Measurements from ENCODE around the gene SLC35B1. TPM values are rescaled to one million over a fixed set of nuclear protein-coding genes. Genes with fewer than 3 reads are reported as not detected.
A peak's percentile ranks its signal among the peaks of the same experiment; 100 is the strongest.

SLC35B1 gene
- 108 TPM for polyA plus RNA-seq (2012; ENCODE audit: insufficient read length, low read depth)

- TF ChIP-seq POLR2AphosphoS5 (IDR thresholded peaks at IDR 0.05; ENCODE audit: low read depth, low read length) = peak; percentile 59
- TF ChIP-seq FOXP2 (optimal IDR thresholded peaks at IDR 0.05; ENCODE audit: borderline replicate concordance, extremely low read depth, extremely low read length, insufficient read depth) = peak; percentile 61
- TF ChIP-seq SIN3A (IDR thresholded peaks at IDR 0.05; ENCODE audit: borderline replicate concordance, insufficient read depth, low read length) = no peak
- TF ChIP-seq TAF1 (IDR thresholded peaks at IDR 0.05; ENCODE audit: borderline replicate concordance, insufficient read depth, low read length) = 0 out of 2 replicates have a peak, but pooled peaks have one; percentile 27
- TF ChIP-seq REST (IDR thresholded peaks at IDR 0.05; ENCODE audit: insufficient read depth in 1 of 2, low read depth in 2 of 2, low read length in 2 of 2) = peak; percentile 61; a peak in 2 of 4 replicates
These were observed at the start of gene SLC35B1 for GRCh38 chr17:49707608-49708514. SLC35B1 (minus strand) TSS chr17:49707964; CDS start chr17:49707833, 131 bp downstream.

GRCh38 chr17:49757151-49757777 lies 49.5 kb upstream of the SLC35B1 start:
- TF ChIP-seq FOXP2 (optimal IDR thresholded peaks at IDR 0.05; ENCODE audit: borderline replicate concordance, extremely low read depth, extremely low read length, insufficient read depth) = no peak
- no peak for TF ChIP-seq SIN3A (IDR thresholded peaks at IDR 0.05; ENCODE audit: borderline replicate concordance, insufficient read depth, low read length)
- TF ChIP-seq POLR2AphosphoS5 (IDR thresholded peaks at IDR 0.05; ENCODE audit: low read depth, low read length) = no peak
- no peak for TF ChIP-seq TAF1 (IDR thresholded peaks at IDR 0.05; ENCODE audit: borderline replicate concordance, insufficient read depth, low read length)
- no peak for TF ChIP-seq REST (IDR thresholded peaks at IDR 0.05; ENCODE audit: insufficient read depth in 1 of 2, low read depth in 2 of 2, low read length in 2 of 2)

GRCh38 chr17:49756323-49757150 lies 48.8 kb upstream of the SLC35B1 start:
- TF ChIP-seq POLR2AphosphoS5 (IDR thresholded peaks at IDR 0.05; ENCODE audit: low read depth, low read length) (no peak), REST (IDR thresholded peaks at IDR 0.05; ENCODE audit: insufficient read depth in 1 of 2, low read depth in 2 of 2, low read length in 2 of 2) (no peak), FOXP2 (optimal IDR thresholded peaks at IDR 0.05; ENCODE audit: borderline replicate concordance, extremely low read depth, extremely low read length, insufficient read depth) (no peak), SIN3A (IDR thresholded peaks at IDR 0.05; ENCODE audit: borderline replicate concordance, insufficient read depth, low read length) (no peak), TAF1 (IDR thresholded peaks at IDR 0.05; ENCODE audit: borderline replicate concordance, insufficient read depth, low read length) (no peak)

- TF ChIP-seq POLR2AphosphoS5 (IDR thresholded peaks at IDR 0.05; ENCODE audit: low read depth, low read length) (no peak), SIN3A (IDR thresholded peaks at IDR 0.05; ENCODE audit: borderline replicate concordance, insufficient read depth, low read length) (no peak), TAF1 (IDR thresholded peaks at IDR 0.05; ENCODE audit: borderline replicate concordance, insufficient read depth, low read length) (no peak), FOXP2 (optimal IDR thresholded peaks at IDR 0.05; ENCODE audit: borderline replicate concordance, extremely low read depth, extremely low read length, insufficient read depth) (no peak), REST (IDR thresholded peaks at IDR 0.05; ENCODE audit: insufficient read depth in 1 of 2, low read depth in 2 of 2, low read length in 2 of 2) (no peak)
These were observed 48.0 kb upstream of the SLC35B1 start for GRCh38 chr17:49755663-49756283.
